ENCODE measurements around the gene UEVLD.
A peak's percentile ranks its signal among the peaks of the same experiment; 100 is the strongest.

The UEVLD gene

DNA sequence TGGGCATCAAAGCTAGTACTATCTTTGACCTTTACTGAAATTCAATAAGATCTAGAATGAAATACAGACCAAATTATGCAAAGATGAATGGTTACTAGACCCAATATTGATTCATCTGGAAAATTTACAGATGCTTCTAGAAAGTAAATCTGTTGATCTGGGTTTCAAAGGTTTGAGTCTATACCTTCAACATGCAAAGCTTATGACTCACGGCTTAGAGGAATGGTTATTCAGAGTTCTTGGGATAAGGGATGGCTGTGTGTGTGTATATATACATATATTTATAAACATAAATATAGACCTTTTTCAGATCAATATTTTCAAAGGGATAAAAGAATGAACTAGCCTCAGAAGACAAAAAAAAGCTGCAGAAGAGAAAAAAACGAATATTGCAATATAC lies 44.3 kb upstream of the UEVLD start:
- Histone ChIP-seq H3K4me2 (ENCODE audit: low read length) (peak overlapping the region; percentile 99), H3K27me3 (ENCODE audit: low read depth, low read length) (peaks cover 3% of the 10 kb centered on the region; the same call in 1 of the 2 replicates), H3K4me1 (ENCODE audit: low read length) (peaks cover 12% of the 10 kb centered on the region), H3K36me3 (replicated peaks; ENCODE audit: low read depth, low read length) (no peaks in the 10 kb centered on the region), H3K27ac (ENCODE audit: low read length) (no peak overlapping the region), H3K9ac (ENCODE audit: low read length) (no peak overlapping the region), H3K4me3 (ENCODE audit: low read length) (peak overlapping the region; percentile 95), H4K20me1 (ENCODE audit: insufficient read depth, low read length) (peaks cover 49% of the 10 kb centered on the region), H3K9me3 (ENCODE audit: insufficient read depth, low read length) (no peaks in the 10 kb centered on the region), H2AFZ (ENCODE audit: low read depth, low read length) (no peak overlapping the region), H3K79me2 (ENCODE audit: low read length) (peaks cover 45% of the 10 kb centered on the region)
- no peak for TF ChIP-seq EZH2phosphoT487 (IDR thresholded peaks at IDR 0.05; ENCODE audit: low read depth)
- TF ChIP-seq CTCF (IDR thresholded peaks at IDR 0.05; ENCODE audit: low read depth, low read length): no peak

GRCh38 chr11:18624161-18624560 lies 35.6 kb upstream of the UEVLD start:
- H3K27ac ChIP-seq (ENCODE audit: low read length): no peak overlapping the region
- H3K9ac ChIP-seq (ENCODE audit: low read length): no peak overlapping the region
- peaks cover 9% of the 10 kb centered on the region for H3K27me3 ChIP-seq (ENCODE audit: low read depth, low read length)
- TF ChIP-seq EZH2phosphoT487 (IDR thresholded peaks at IDR 0.05; ENCODE audit: low read depth) (no peak), CTCF (IDR thresholded peaks at IDR 0.05; ENCODE audit: low read depth, low read length) (no peak)
- H3K4me1 ChIP-seq (ENCODE audit: low read length): no peaks in the 10 kb centered on the region
- H3K4me2 ChIP-seq (ENCODE audit: low read length): no peak overlapping the region
- H3K4me3 ChIP-seq (ENCODE audit: low read length): no peak overlapping the region
- no peak overlapping the region for H2AFZ ChIP-seq (ENCODE audit: low read depth, low read length)
- no peaks in the 10 kb centered on the region for H3K9me3 ChIP-seq (ENCODE audit: insufficient read depth, low read length)
- H3K79me2 ChIP-seq (ENCODE audit: low read length): peaks cover 71% of the 10 kb centered on the region
- peaks cover 81% of the 10 kb centered on the region for H4K20me1 ChIP-seq (ENCODE audit: insufficient read depth, low read length)
- no peaks in the 10 kb centered on the region for H3K36me3 ChIP-seq (replicated peaks; ENCODE audit: low read depth, low read length)

DNA sequence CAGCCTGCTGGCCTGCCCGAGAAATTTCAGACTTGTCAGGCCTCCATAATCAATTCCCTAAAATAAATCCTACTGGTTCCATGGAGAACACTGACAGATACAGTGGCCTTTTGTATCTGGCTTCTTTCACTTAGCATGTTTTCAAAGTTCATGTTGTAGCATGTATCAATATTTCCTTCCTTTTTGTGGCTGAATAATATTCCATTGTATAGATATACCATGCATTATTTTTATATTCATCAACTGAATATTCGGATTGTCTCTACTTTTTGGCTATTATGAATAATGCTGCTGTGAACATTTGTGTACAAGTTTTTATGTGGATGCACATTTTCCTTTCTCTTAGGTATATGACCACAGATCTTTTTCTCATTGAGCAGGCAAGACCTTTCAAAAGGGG lies 35.2 kb upstream of the UEVLD start:
- Histone ChIP-seq H3K4me1 (ENCODE audit: low read length) (peaks cover 2% of the 10 kb centered on the region), H3K4me2 (ENCODE audit: low read length) (no peak overlapping the region), H3K9me3 (ENCODE audit: insufficient read depth, low read length) (no peaks in the 10 kb centered on the region), H3K79me2 (ENCODE audit: low read length) (peaks cover 67% of the 10 kb centered on the region), H4K20me1 (ENCODE audit: insufficient read depth, low read length) (peaks cover 81% of the 10 kb centered on the region), H3K27ac (ENCODE audit: low read length) (no peak overlapping the region), H3K9ac (ENCODE audit: low read length) (no peak overlapping the region), H3K27me3 (ENCODE audit: low read depth, low read length) (peaks cover 13% of the 10 kb centered on the region), H3K36me3 (replicated peaks; ENCODE audit: low read depth, low read length) (no peaks in the 10 kb centered on the region), H3K4me3 (ENCODE audit: low read length) (no peak overlapping the region), H2AFZ (ENCODE audit: low read depth, low read length) (no peak overlapping the region)
- no peak for TF ChIP-seq EZH2phosphoT487 (IDR thresholded peaks at IDR 0.05; ENCODE audit: low read depth)
- TF ChIP-seq CTCF (IDR thresholded peaks at IDR 0.05; ENCODE audit: low read depth, low read length): no peak

DNA sequence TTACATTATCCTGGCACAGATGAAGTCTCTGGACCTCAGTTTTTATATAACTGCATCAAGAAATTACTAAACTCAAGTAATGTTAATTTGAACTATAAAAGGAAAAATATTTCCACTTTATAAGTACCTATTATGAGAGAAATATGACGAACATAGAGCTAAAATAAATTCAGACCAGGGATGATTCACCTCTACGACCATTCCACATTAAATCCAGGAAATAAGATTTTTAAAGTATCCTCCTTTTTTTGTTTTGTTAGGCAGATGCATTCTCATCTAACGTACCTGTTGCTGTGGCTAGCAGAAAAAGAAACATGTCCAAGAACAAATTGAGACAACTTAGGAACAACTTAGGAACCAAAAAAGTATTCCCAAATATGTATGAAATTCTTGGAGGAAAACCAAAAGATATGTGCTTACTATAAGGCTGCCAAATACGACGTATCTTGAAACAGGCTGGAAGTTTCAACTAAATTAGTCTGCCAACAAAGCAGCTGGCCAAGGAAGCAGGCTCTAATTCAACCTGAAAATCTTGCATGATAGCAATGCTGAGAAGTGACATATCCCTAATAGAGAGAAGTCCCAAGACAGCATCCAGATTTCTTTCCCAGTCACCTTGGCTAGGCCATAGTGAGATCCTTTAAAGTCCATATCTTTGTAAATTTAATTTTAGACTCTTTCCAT lies 29.9 kb upstream of the UEVLD start:
- Histone ChIP-seq H3K4me2 (ENCODE audit: low read length) (peak overlapping the region; percentile 6; the same call in 1 of the 2 replicates), H3K27ac (ENCODE audit: low read length) (no peak overlapping the region)

More for the DNA sequence above, 29.9 kb upstream of the UEVLD start:
- TF ChIP-seq CTCF (IDR thresholded peaks at IDR 0.05; ENCODE audit: low read depth, low read length): no peak
- TF ChIP-seq EZH2phosphoT487 (IDR thresholded peaks at IDR 0.05; ENCODE audit: low read depth): no peak
- no peaks in the 10 kb centered on the region for H3K9me3 ChIP-seq (ENCODE audit: insufficient read depth, low read length)
- no peak overlapping the region for H2AFZ ChIP-seq (ENCODE audit: low read depth, low read length)
- H4K20me1 ChIP-seq (ENCODE audit: insufficient read depth, low read length): peaks cover 84% of the 10 kb centered on the region
- peaks cover 36% of the 10 kb centered on the region for H3K4me1 ChIP-seq (ENCODE audit: low read length)
- peaks cover 21% of the 10 kb centered on the region for H3K36me3 ChIP-seq (replicated peaks; ENCODE audit: low read depth, low read length)
- H3K27me3 ChIP-seq (ENCODE audit: low read depth, low read length): peaks cover 27% of the 10 kb centered on the region
- no peak overlapping the region for H3K9ac ChIP-seq (ENCODE audit: low read length)
- H3K79me2 ChIP-seq (ENCODE audit: low read length): peaks cover 50% of the 10 kb centered on the region
- H3K4me3 ChIP-seq (ENCODE audit: low read length): no peak overlapping the region
